ENCODE measurements around the gene KCNAB1.
A peak's percentile ranks its signal among the peaks of the same experiment; 100 is the strongest.

Gene KCNAB1

GRCh38 chr3:156472150-156472549 lies 351.8 kb downstream of the KCNAB1 start:
- no peak for DNase-seq

GRCh38 chr3:156472684-156473083 lies 352.3 kb downstream of the KCNAB1 start:
- no peak for DNase-seq

DNA sequence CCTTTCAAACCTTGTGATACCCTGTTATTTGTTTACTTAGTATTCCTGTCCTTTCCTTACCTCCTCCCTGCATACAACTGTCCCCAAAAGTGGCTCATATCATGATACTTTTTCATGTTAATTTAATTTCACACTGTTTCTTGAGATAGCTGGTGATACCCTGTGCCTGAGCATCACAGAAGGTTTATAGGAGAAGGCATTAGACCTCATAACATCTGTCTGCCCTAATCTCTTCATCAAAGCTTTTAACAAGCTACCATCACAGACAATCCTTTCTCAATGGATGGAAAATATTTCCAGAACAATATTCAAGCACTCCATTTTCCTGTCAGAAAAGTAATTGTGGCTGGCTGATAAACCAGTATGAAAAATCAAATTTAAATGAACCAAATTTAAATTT lies 353.0 kb downstream of the KCNAB1 start:
- DNase-seq = no peak

DNA sequence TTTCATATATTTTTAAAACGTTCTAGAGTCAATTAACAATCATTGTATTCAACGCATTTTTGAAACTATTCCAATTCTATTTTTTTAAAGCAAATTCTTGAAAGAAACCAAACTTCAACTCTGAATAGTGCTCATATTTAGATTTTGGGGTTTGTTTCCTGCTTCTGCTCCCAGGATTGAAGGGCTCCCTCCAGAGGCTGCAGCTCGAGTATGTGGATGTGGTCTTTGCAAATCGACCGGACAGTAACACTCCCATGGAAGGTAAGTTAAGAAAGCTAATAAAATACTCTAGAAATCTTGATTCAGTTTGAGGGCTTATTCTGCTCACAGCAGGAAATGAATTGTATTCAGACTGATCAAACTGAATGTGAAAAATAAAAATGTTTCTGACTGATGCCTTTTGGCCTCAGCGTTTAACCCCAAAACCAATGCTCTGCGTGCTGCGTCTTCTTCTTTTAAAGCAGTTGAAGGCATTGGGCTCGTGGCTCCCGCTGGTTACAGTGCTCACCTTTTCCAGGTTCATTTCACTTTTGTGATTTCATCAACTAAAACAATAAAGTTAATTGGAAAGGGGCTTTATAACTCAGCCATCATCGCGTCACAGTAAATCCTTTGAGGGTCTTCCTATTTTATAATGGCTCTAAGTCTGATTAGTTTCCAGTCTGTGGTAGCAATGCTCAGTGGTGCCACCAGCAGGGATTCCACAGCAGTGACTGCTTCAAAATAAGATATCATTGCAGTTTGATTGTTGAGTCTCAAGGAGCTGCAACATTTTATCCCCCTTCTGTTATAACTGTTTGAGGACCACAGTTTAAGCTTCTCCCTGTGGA lies 354.4 kb downstream of the KCNAB1 start:
- DNase-seq = no peak

GRCh38 chr3:156477323-156477722 lies 356.9 kb downstream of the KCNAB1 start:
- DNase-seq = no peak

- no peak for DNase-seq
Measured at GRCh38 chr3:156478891-156479290, 358.5 kb downstream of the KCNAB1 start.

DNA sequence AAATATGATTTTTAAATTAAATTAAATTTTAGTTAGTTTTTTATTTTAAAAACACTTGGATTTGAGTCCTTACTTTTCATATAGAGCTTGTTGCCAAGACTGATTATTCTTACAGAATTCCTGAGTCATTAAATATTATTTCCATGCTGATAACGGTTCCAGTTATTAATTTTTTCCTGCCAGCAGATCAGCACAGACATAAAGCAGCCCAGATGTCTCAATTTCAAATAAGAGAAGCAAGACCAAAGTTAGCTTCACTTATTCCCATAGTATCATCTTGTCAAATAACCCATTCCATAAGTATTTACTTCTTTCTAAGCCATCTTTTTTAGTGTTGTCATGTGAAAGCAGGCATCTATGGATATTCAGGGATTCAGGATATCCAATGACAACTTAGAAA lies 359.2 kb downstream of the KCNAB1 start:
- no peak for DNase-seq

DNA sequence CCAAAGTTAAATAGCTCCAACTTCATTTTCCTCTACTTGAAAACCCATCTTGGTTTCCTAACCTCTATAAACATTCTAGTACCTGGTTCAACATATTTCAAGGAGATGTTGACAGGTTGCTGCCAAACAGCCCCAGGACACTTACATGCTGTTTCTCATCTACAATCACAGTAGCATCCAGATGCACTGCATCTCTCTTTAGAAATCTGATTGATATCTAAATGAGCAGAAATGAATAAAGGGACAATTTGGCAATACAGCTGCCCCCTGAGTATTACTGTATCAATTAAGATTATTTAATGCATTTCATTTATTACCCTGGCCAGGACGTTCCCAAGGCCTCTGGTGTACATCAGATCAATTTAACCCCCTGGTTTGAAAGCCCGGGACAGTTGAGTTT lies 360.6 kb downstream of the KCNAB1 start:
- DNase-seq = no peak

- DNase-seq = no peak
Measured at GRCh38 chr3:156483002-156483401, 362.6 kb downstream of the KCNAB1 start.

GRCh38 chr3:156483426-156483825 lies 363.0 kb downstream of the KCNAB1 start:
- no peak for DNase-seq

- DNase-seq = peak; percentile 6
Measured at GRCh38 chr3:156483961-156484787, 363.8 kb downstream of the KCNAB1 start.

DNA sequence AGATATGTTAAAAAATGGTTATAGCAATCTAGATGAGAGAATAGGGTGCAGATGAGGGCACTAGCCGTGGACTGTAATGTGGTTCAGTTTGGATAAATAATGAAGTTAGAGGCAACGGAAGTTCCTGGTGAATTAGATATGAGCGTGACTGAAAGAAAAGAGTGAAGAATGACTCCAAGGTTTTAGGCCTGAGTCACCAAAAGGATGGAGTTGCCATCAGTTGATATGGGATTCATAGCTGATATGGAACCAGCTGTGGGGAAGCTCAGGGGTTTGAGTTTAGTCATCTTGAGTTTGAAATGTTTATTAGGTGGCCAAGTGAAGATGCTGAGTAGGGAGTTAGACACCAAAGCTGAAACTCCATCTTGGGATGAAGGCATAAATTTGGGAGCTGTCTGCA lies 368.4 kb downstream of the KCNAB1 start:
- no peak for DNase-seq

- DNase-seq = no peak
Measured at GRCh38 chr3:156489462-156489911, 369.1 kb downstream of the KCNAB1 start.

DNA sequence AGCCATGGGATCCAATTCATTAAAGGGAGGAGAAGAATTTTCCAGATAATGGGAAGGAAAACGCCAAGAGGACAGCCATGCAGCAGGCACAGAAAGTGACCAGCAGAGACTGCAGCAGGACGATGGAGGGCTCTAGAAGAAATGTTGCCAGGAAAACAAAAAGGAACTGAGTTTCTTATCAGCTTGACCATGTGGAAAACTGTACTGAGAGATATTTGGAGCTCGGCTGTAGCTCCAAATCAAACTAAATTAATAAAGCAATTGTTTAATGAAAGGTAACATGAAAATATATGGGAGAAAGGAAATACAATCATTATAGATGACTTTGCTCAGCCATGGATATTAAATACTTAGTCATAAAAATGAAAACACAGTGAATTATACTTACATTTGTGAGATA lies 370.8 kb downstream of the KCNAB1 start:
- no peak for DNase-seq

DNA sequence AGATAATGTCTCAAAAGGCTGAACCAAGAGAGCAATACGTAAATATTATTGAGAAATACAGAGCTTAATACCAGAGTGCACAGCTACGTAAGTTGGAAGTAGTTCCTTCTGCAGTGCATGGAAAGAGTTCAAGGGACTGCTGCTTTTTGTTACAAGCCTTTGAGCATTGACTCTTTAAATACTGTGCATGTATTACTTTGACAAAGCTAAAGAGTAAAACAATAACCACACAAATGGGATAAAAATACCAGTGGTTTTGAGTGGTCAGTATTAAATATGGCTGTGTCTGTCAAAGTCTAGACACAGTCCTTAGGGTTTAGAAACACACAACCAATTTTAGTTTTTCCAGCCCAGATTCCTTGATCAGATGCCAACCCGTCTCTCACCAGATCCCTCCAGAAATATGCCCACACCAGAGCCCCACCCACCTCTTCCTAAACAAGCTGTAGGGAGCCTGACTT lies 372.5 kb downstream of the KCNAB1 start:
- DNase-seq = no peak

DNA sequence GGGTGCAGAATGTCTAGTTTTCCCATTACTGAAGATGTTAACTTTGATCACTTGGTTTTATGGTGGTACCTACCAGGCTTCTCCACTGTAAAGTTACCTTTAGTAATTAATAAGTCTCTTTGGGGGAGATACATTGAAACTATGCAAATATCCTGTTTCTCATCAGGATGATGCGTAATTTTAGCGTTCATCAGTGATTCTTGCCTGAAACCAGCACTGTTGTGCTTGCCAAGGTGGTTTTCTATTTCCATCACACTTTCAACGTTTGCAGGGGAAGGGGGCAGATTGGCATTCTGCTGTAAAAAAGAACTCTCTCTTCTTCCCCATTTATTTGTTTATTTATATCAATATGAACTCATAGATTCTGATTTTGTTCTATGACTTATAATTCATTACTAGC lies 373.5 kb downstream of the KCNAB1 start:
- no peak for DNase-seq

DNA sequence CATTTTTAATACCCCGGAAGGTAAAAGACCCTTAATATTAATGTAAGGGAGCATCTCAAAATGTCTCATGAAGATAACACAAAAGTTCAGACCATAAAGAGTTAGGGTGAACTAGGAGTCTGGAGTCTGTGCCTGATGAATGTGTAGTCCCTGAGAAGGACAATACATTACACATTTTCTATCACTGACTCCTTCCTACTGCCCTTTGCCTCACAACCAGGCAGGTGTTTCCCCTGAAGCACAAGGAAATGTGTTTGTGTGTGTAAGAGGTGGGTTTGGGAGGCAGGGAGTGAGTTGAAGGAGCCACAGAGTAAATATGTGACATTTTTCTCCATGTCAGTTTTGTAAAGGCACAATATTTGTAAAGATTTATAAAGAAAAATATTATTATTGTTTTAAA lies 375.4 kb downstream of the KCNAB1 start:
- no peak for DNase-seq

DNA sequence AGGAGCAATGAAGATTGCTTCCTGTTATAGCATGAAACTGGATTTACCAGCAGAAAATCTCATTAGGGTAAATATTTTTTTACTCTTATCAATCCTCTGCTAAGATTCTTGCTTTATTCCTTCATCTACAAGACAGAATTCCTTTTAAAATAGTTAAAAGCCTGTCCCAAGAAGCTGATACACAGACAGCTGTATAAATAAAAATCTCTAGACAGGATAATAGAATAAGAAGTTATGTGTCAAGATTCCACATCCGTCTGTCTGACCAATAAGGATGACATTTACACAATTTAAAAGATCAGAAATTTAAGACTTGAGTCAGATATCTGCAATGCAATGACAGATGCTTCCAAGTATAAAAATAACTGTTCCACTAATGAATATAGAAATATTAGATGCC lies 376.9 kb downstream of the KCNAB1 start:
- no peak for DNase-seq

DNA sequence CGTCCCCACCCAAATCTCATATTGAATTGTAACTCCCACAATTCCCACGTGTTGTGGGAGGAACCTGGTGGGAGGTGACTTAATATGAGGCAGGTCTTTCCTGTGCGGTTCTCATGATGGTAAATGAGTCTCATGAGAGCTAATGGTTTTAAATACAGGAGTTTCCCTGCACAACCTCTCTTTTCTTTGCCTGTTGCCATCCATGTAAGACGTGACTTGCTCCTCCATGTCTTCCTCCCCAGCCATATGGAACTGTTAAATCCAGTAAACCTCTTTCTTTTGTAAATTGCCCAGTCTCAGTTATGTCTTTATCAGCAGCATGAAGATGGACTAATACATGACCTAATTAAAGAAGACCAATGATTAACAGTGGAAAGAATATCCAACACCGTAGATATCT lies 377.9 kb downstream of the KCNAB1 start:
- DNase-seq = no peak

DNA sequence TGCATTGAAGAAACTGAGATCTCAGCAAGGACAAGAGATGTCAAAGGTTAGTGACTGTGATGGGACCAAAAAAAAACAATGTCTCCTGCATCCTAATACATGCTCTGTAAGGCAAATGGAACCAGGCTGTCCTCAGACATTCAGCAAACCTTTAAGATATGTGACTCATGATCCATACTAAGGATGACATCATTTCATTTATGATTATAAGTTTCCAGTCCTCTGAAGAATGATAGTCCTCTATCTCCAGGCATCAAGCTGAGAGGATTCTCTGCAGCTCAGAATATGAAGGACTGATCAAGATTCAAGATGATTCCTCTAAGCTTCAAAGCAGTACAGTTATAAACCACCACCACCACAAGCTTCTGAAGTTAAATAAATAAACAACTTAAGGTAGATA lies 386.9 kb downstream of the KCNAB1 start:
- no peak for DNase-seq

DNA sequence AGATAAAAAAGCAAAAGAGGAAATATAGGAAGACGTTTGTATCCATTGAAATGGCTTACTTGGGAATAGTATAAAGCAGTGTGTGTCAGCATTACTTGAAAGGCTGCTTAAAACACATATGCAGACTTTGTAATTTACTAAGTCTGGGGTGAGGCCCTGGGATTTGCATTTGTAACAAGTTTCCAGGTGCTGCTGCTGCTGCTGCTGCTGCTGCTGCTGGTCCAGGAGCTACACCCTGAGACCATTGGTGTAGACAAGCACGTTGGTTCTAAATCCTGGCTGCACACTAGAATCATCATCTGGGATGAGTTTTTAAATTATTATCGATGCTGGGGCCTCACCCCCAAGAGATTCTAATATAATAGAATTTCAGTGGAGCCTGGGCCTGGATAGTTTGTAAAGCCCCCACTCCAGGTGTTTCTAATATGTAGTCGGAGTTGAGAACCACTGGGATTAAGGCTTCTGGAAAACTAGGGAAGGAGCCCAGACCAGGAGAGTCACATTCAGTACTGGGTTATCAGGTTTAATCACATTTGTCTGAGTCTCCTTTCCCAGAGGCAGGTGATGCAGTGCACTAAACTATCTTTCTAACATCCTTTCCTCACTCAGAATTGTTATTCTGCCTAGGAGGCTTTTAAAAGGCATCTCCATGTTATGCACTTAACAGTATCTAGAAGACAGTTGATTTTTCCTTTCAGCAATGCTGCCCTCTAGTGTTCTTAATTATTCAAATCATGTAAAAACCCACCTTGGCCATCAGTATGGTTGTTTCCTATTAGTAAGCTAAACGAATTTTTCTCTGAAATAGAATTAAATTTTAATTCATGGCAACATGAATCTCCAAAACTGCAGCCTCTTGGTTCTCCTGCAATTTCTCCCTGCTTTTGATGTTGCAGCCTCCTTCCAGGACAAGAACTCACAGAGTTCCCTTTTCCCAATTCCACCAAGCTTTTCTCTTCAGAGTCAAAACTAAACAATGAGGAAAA lies 389.1 kb downstream of the KCNAB1 start:
- peak; percentile 64 for DNase-seq

DNA sequence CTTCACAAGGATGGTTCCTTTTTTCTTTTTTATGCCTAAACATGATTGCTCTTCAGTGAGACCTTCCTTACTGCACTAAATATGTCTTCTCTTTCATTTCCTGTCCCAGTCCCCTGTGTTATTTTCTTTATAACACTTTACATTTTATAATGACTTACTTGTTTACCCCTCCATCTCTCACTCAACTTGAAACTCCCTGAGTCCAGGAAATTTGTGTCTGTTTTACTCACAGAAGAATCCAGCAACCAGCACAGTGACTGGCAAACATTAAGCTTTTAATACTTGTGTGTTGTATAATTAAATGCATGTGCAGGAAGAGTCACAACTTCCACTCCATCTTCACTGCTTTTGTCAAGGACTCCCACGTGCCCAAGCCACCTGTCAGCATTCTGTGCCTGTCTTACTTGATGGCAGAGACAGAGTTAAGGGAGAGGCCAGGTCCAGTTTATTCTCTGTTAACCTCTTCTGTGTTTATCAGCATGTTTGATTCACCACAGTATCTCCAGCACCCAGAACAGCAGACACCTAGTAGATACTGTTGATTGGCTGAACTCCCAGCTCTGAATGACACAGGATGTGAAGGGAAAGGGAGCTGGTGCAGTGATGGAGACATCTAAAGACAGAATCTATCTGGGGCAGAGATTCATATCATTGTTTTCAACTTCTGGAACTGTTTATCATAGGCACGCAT lies 391.8 kb downstream of the KCNAB1 start:
- no peak for DNase-seq

All from hematopoietic multipotent progenitor cell treated with erythropoietin and hydrocortisone succinate and interleukin-3 and kit ligand, for 8 days (in vitro differentiated cells).